ENCODE data around the gene BCLAF1. TPM values are rescaled to one million over a fixed set of nuclear protein-coding genes. Genes with fewer than 3 reads are reported as not detected.

Gene BCLAF1
- polyA plus RNA-seq, 1 donor from 2014 or later = 151 TPM

- H3K79me2 ChIP-seq (replicated peaks; ENCODE audit: insufficient read depth, low read length) = no peaks in the 10 kb centered on the region
- no peaks in the 10 kb centered on the region for H3F3A ChIP-seq (ENCODE audit: insufficient read depth, low read length, poor library complexity, severe bottlenecking)
- H3K27me3 ChIP-seq (ENCODE audit: insufficient read depth, low read depth, low read length) = no peaks in the 10 kb centered on the region
- no peaks in the 10 kb centered on the region for H3K9me3 ChIP-seq (ENCODE audit: low read length)
- H3K4me2 ChIP-seq (ENCODE audit: low read length) = no peak overlapping the region
- no peak overlapping the region for H3K27ac ChIP-seq (ENCODE audit: low read length)
- no peaks in the 10 kb centered on the region for H3K9me2 ChIP-seq (ENCODE audit: insufficient read depth, low read length)
- H3K36me3 ChIP-seq (ENCODE audit: insufficient read depth, low read length) = no peaks in the 10 kb centered on the region
- no peak overlapping the region for H3K9ac ChIP-seq (ENCODE audit: low read length)
- TF ChIP-seq CTCF (IDR thresholded peaks at IDR 0.05; ENCODE audit: poor library complexity, severe bottlenecking) (no peak), EP300 (conservative IDR thresholded peaks at IDR 0.05; ENCODE audit: poor library complexity, severe bottlenecking) (no peak), TAF1 (IDR thresholded peaks at IDR 0.05; ENCODE audit: low read depth) (no peak), POLR2AphosphoS5 (IDR thresholded peaks at IDR 0.05) (no peak), SMC3 (conservative IDR thresholded peaks at IDR 0.05; ENCODE audit: poor library complexity) (no peak), MXI1 (conservative IDR thresholded peaks at IDR 0.05; ENCODE audit: poor library complexity, severe bottlenecking) (no peak)
- H2AFZ ChIP-seq (ENCODE audit: low read depth, low read length) = no peak overlapping the region
- no peak overlapping the region for H3K4me3 ChIP-seq (ENCODE audit: low read length)
- no peaks in the 10 kb centered on the region for H4K20me1 ChIP-seq (ENCODE audit: insufficient read depth)
Measured at GRCh38 chr6:136208783-136209182, 80.9 kb downstream of the BCLAF1 start.

Small RNA genes within 50 kb of the gene (small RNA-seq; reads per million reads assigned to genes)
- 0 reads per million in 3 experiments for gene AL023284.1

Other genes with a start within 250 kb of the BCLAF1 start
- gene MTFR2, start 39.5 kb downstream of the BCLAF1 start, polyA plus RNA-seq = 1.4 TPM in 1 of 2 replicates, not detected in the other

All from neural cell (in vitro differentiated cells).